Activated T-cell treated with anti-CD3 and anti-CD28 coated beads, Interleukin-2, amount 50 U/mL, for 4 hours (primary cell): ENCODE results near the gene RIN1. TPM values are rescaled to one million over a fixed set of nuclear protein-coding genes. Genes with fewer than 3 reads are reported as not detected.
"Not testable (repeated sequence)": the region's sequence is repeated elsewhere in the genome, so short reads cannot be mapped to it uniquely, and the experiment has no call there.

Source experiments
- ATAC-seq, 2 donors: fragments of 200-7000 bp; cut with Tn5 transposase; one replicate each; pipeline ENCODE4 v1.10.0; 2021
- DNase-seq: peaks from one replicate; pipeline ENCODE4 v3.0.0-alpha.2; 2020
- H3K27me3 Mint-ChIP-seq: one replicate; pipeline ENCODE4 v1.8.0; 2021; ENCODE audit warnings: low read depth, mixed read lengths
- H3K36me3 Mint-ChIP-seq: one replicate; pipeline ENCODE4 v1.8.0; 2022; ENCODE audit warnings: mixed read lengths; ENCODE audit not compliant: insufficient read depth
- H3K4me1 Mint-ChIP-seq: one replicate; pipeline ENCODE4 v1.8.0; 2021; ENCODE audit warnings: low read depth, mixed read lengths
- H3K4me3 Mint-ChIP-seq: one replicate; pipeline ENCODE4 v1.8.0; 2021; ENCODE audit warnings: mild to moderate bottlenecking, moderate library complexity, mixed read lengths
- H3K9me3 Mint-ChIP-seq: one replicate; pipeline ENCODE4 v1.8.0; 2021; ENCODE audit warnings: mixed read lengths
- total RNA-seq, 3 donors: library from RNA; stranded (reverse); gene quantifications; one replicate each; pipeline ENCODE4 v1.2.1, GENCODE V29; 2021

RIN1 gene
- total RNA-seq, 3 donors from 2014 or later, result 1.4 to 2.2 (median 1.7) TPM

GRCh38 chr11:66322732-66323427 is 13.4 kb downstream of the RIN1 start:
- Mint-ChIP-seq H3K27me3 (peaks cover 2% of the 10 kb centered on the region), H3K4me1 (peaks cover 41% of the 10 kb centered on the region), H3K36me3 (no peaks in the 10 kb centered on the region), H3K4me3 (no peak overlapping the region), H3K9me3 (no peaks in the 10 kb centered on the region)
- ATAC-seq, result no peak
- no peak for DNase-seq

GRCh38 chr11:66321606-66322005 is 14.6 kb downstream of the RIN1 start:
- ATAC-seq (no peak), DNase-seq (no peak)
- Mint-ChIP-seq H3K36me3 (no peaks in the 10 kb centered on the region), H3K27me3 (peaks cover 2% of the 10 kb centered on the region), H3K9me3 (no peaks in the 10 kb centered on the region), H3K4me3 (no peak overlapping the region), H3K4me1 (peaks cover 39% of the 10 kb centered on the region)

GRCh38 chr11:66320748-66321147 is 15.5 kb downstream of the RIN1 start:
- H3K36me3 Mint-ChIP-seq, ATAC-seq, H3K9me3 Mint-ChIP-seq, DNase-seq, H3K4me3 Mint-ChIP-seq, H3K27me3 Mint-ChIP-seq: not testable (repeated sequence)
- peaks cover 37% of the 10 kb centered on the region for H3K4me1 Mint-ChIP-seq

- H3K9me3 Mint-ChIP-seq, ATAC-seq, H3K4me3 Mint-ChIP-seq, DNase-seq, H3K27me3 Mint-ChIP-seq, H3K36me3 Mint-ChIP-seq: not testable (repeated sequence)
- peaks cover 39% of the 10 kb centered on the region for H3K4me1 Mint-ChIP-seq
Observed at GRCh38 chr11:66320289-66320688, 15.9 kb downstream of the RIN1 start.

- Mint-ChIP-seq H3K9me3 (no peaks in the 10 kb centered on the region), H3K4me3 (no peak overlapping the region), H3K36me3 (no peaks in the 10 kb centered on the region), H3K4me1 (peaks cover 51% of the 10 kb centered on the region), H3K27me3 (peaks cover 2% of the 10 kb centered on the region)
- DNase-seq (no peak), ATAC-seq (no peak)
Observed at GRCh38 chr11:66318600-66318970, 17.6 kb downstream of the RIN1 start.

GRCh38 chr11:66317723-66318599 is 18.3 kb downstream of the RIN1 start:
- peak overlapping the region; percentile 21 for H3K4me3 Mint-ChIP-seq
- H3K4me1 Mint-ChIP-seq, result peaks cover 55% of the 10 kb centered on the region
- no peaks in the 10 kb centered on the region for H3K36me3 Mint-ChIP-seq
- ATAC-seq, result peak; percentile 56 to 58
- peaks cover 2% of the 10 kb centered on the region for H3K27me3 Mint-ChIP-seq
- DNase-seq, result no peak
- no peaks in the 10 kb centered on the region for H3K9me3 Mint-ChIP-seq

GRCh38 chr11:66317322-66317722 is 18.9 kb downstream of the RIN1 start:
- DNase-seq (peak; percentile 28), ATAC-seq (no peak)
- Mint-ChIP-seq H3K4me3 (peak overlapping the region; percentile 47), H3K36me3 (no peaks in the 10 kb centered on the region), H3K9me3 (no peaks in the 10 kb centered on the region), H3K27me3 (peaks cover 2% of the 10 kb centered on the region), H3K4me1 (peaks cover 57% of the 10 kb centered on the region)

- H3K4me1 Mint-ChIP-seq, result peaks cover 62% of the 10 kb centered on the region
- no peaks in the 10 kb centered on the region for H3K9me3 Mint-ChIP-seq
- DNase-seq, result no peak
- H3K27me3 Mint-ChIP-seq, result peaks cover 2% of the 10 kb centered on the region
- H3K36me3 Mint-ChIP-seq, result no peaks in the 10 kb centered on the region
- H3K4me3 Mint-ChIP-seq, result peak within 1 kb of the TSS; percentile 47
- no peak for ATAC-seq
Observed at GRCh38 chr11:66316849-66317251, 19.4 kb downstream of the RIN1 start, which contains the start of gene CD248. Gene CD248, minus strand, starts transcription at chr11:66317044. Its CDS starts 17 bp downstream, at chr11:66317027.

- DNase-seq (no peak), ATAC-seq (no peak)
- Mint-ChIP-seq H3K27me3 (peaks cover 2% of the 10 kb centered on the region), H3K36me3 (no peaks in the 10 kb centered on the region), H3K9me3 (no peaks in the 10 kb centered on the region), H3K4me3 (no peak overlapping the region), H3K4me1 (peaks cover 66% of the 10 kb centered on the region)
Observed at GRCh38 chr11:66315921-66316811, 20.1 kb downstream of the RIN1 start.

GRCh38 chr11:66315498-66315885 is 20.7 kb downstream of the RIN1 start:
- Mint-ChIP-seq H3K4me1 (peaks cover 66% of the 10 kb centered on the region), H3K36me3 (no peaks in the 10 kb centered on the region), H3K9me3 (no peaks in the 10 kb centered on the region), H3K4me3 (no peak overlapping the region), H3K27me3 (peaks cover 2% of the 10 kb centered on the region)
- ATAC-seq (no peak), DNase-seq (no peak)

- peaks cover 2% of the 10 kb centered on the region for H3K27me3 Mint-ChIP-seq
- peaks cover 63% of the 10 kb centered on the region for H3K4me1 Mint-ChIP-seq
- no peaks in the 10 kb centered on the region for H3K9me3 Mint-ChIP-seq
- no peak overlapping the region for H3K4me3 Mint-ChIP-seq
- no peaks in the 10 kb centered on the region for H3K36me3 Mint-ChIP-seq
- ATAC-seq (no peak), DNase-seq (no peak)
Observed at GRCh38 chr11:66314561-66315497, 21.4 kb downstream of the RIN1 start.

GRCh38 chr11:66314186-66314501 is 22.1 kb downstream of the RIN1 start:
- no peaks in the 10 kb centered on the region for H3K36me3 Mint-ChIP-seq
- H3K9me3 Mint-ChIP-seq, result no peaks in the 10 kb centered on the region
- peak overlapping the region; percentile 64 for H3K4me3 Mint-ChIP-seq

GRCh38 chr11:66313321-66314185 is 22.7 kb downstream of the RIN1 start:
- Mint-ChIP-seq H3K4me1 (peaks cover 51% of the 10 kb centered on the region), H3K4me3 (peak overlapping the region; percentile 86), H3K36me3 (no peaks in the 10 kb centered on the region), H3K27me3 (peaks cover under 1% of the 10 kb centered on the region), H3K9me3 (no peaks in the 10 kb centered on the region)
- no peak for ATAC-seq
- DNase-seq, result no peak

More at GRCh38 chr11:66314186-66314501, 22.1 kb downstream of the RIN1 start:
- Mint-ChIP-seq H3K27me3 (peaks cover 2% of the 10 kb centered on the region), H3K4me1 (peaks cover 57% of the 10 kb centered on the region)
- no peak for ATAC-seq
- DNase-seq, result no peak
